ENCODE measurements around the gene NAT14. TPM values are rescaled to one million over a fixed set of nuclear protein-coding genes. Genes with fewer than 3 reads are reported as not detected.

Gene NAT14
- total RNA-seq, 2 donors from 2014 or later = 3.4 to 3.8 TPM

DNA sequence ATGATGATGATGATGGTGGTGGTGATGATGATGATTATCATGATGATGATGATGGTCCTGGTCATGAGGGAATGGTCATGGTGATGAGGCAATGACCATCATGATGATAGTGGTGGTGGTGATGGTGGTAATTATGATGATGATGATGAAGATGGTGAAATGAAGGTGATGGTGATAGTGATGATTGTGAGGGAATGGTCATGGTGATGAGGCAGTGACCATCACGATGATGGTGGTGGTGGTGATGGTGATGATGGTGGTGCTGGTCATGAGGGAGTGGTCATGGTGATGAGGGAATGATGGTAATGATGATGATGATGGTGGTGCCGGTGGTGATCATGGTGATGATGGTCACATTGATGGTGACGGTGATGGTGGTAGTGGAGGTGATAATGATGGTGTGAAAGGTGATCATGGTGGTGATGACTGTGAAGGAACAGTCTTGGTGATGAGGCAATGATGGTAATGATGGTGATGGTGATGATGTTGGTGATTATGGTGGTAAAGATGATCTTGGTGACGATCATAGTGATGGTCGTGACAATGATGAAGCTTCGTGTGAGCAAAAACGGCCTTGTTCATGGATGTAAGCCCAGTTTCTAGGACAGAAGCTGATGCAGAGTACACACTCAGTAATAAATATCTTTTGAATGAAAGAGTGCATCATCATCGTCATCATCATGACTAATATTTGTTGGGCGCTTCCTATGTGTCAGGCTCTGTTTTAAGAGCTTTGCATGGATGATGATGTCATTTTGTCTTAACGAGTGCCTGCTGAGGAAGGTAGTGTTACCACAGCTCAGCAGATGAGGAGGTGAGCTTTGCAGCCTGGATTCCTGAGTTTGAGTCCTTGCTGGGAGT is 34.7 kb downstream of the NAT14 start:
- ATAC-seq (ENCODE audit: insufficient number of reproducible peaks, low FRiP score, low read depth) = no peak
- no peak overlapping the region for H3K4me3 ChIP-seq
- TF ChIP-seq CTCF (IDR thresholded peaks at IDR 0.05) = no peak
- no peaks in the 10 kb centered on the region for H3K27me3 ChIP-seq (replicated peaks; ENCODE audit: insufficient read depth)
- peaks cover 0 to 3% of the 10 kb centered on the region in 2 donors for H3K4me1 ChIP-seq (ENCODE audit: control insufficient read depth in 1 of 2, low read depth in 2 of 2)
- no peaks in the 10 kb centered on the region for H3K36me3 ChIP-seq
- no peaks in the 10 kb centered on the region for H3K9me3 ChIP-seq
- no peak overlapping the region for H3K27ac ChIP-seq
- no peak for DNase-seq (ENCODE audit: low spot score)

DNA sequence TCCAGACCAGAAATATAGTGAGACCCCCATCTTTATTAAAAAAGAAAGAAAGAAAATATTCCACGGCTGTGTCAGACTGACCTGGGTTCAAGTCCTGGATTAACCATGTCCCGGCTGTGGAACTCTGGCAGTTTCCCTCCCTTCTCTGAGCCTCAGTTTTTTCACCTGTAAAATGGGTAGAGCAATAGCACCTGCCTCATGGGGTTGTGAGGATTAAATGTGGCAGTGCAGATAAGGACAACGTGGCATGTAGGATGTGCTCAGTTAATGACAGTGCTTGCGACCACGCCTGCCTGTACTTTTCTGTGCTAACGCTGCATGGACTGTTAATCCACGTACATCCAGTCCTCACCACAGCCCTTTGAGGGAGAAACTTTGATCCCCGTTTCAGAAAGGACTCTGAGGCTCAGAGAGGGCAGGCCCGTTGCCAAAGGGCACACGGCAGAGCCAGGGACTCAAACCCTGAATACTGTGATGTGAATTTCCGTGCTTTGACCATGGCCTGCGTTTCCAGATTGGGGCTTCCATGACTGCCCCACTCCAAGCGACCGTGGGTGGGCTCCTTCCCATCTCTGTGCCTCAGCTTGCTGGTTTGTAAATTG is 35.8 kb downstream of the NAT14 start:
- no peak for DNase-seq (ENCODE audit: low spot score)
- H3K27me3 ChIP-seq (replicated peaks; ENCODE audit: insufficient read depth) = no peaks in the 10 kb centered on the region
- no peak overlapping the region for H3K4me3 ChIP-seq
- no peaks in the 10 kb centered on the region for H3K9me3 ChIP-seq
- H3K27ac ChIP-seq = no peak overlapping the region
- no peaks in the 10 kb centered on the region for H3K36me3 ChIP-seq
- peaks cover 0 to 3% of the 10 kb centered on the region in 2 donors for H3K4me1 ChIP-seq (ENCODE audit: control insufficient read depth in 1 of 2, low read depth in 2 of 2)
- ATAC-seq (ENCODE audit: insufficient number of reproducible peaks, low FRiP score, low read depth) = no peak
- TF ChIP-seq CTCF (IDR thresholded peaks at IDR 0.05) = no peak

DNA sequence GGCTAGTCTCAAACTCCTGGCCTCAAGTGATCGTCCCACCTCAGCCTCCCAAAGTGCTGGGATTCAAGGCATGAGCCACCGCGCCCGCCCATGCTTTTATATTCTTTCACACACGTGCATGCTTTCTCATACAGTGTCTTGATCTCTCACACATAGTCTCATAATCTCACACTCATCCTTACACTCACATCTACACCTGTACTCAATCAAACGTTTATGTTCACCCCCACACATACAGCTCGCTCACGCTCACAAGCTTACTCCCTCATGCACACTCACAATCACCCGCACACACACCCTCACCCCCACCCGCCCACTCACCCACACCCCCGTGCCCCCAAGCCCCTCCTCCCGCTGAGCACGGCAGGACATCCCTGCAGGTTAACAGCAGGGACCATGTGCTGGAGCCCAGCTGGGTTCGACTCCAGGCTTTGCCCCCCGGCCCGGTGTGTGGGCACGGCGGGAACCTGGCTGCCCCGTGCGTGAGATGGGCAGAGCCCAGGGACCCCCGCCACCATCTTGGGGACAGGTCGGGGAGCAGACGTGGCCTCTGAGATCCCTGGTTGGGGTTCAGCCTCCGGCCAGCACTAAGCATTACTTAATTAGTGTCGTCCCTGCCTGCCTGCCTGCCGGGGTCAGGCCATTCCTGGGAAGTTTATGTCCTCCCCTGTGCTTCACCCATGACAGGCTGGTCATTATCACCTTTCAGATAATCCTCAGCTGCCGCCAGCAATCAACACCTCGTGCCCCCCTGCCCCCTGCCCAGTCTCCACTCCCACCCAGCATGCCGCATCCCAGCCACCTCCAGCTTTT is 40.5 kb downstream of the NAT14 start:
- no peaks in the 10 kb centered on the region for H3K36me3 ChIP-seq
- no peak for TF ChIP-seq CTCF (IDR thresholded peaks at IDR 0.05)
- no peaks in the 10 kb centered on the region for H3K9me3 ChIP-seq
- DNase-seq (ENCODE audit: low spot score) (no peak), ATAC-seq (ENCODE audit: insufficient number of reproducible peaks, low FRiP score, low read depth) (no peak)
- no peak overlapping the region for H3K27ac ChIP-seq
- peaks cover 0 to 3% of the 10 kb centered on the region in 2 donors for H3K4me1 ChIP-seq (ENCODE audit: control insufficient read depth in 1 of 2, low read depth in 2 of 2)
- H3K4me3 ChIP-seq = no peak overlapping the region
- H3K27me3 ChIP-seq (replicated peaks; ENCODE audit: insufficient read depth) = no peaks in the 10 kb centered on the region

DNA sequence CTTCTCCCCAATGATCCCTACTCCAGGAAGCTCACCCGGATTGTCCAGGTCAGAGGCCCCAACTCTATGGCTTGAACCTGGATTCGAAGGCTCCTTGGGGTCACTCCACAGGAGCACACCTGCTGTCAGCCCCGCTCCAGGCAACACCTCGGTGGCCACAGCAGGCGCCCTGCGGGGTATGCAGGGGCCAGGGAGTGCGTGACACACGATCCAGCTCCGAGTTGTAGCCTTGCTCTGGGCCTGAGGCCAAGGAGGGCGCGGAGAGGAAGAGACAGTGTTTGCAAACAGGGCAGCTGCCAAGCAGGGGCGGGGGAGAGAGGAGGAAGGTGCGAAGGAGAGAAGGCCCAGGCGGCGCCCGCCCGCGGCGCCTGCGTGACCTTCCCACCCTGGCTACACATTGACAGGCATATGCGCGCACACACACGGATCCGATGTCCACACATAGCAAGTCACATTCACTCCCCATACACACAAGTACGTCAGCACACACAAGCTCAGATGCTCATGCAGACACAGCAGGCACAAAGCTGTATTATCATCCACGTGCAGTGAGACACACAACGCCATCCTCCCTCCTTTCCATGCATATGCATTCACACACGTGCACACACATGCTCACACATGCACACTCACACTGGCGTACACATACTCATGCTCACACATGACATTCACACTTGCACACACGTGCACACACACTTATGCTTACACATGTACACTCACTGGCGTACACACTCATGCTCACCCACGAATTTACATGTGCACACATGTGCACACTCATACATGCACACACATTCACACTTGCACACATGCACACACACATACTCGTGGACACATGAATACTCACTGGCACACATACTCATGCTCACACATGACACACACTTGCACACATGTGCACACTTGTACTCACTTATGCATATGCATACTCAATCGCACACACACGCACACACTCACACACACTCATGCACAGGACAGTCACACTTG is 41.5 kb downstream of the NAT14 start:
- DNase-seq (ENCODE audit: low spot score) (no peak), ATAC-seq (ENCODE audit: insufficient number of reproducible peaks, low FRiP score, low read depth) (no peak)
- Histone ChIP-seq H3K27me3 (replicated peaks; ENCODE audit: insufficient read depth) (no peaks in the 10 kb centered on the region), H3K9me3 (no peaks in the 10 kb centered on the region), H3K27ac (no peak overlapping the region), H3K4me3 (no peak overlapping the region), H3K4me1 (ENCODE audit: control insufficient read depth in 1 of 2, low read depth in 2 of 2) (peaks cover 0 to 2% of the 10 kb centered on the region in 2 donors), H3K36me3 (no peaks in the 10 kb centered on the region)
- no peak for TF ChIP-seq CTCF (IDR thresholded peaks at IDR 0.05)
